NT2/D1 (cell line): ENCODE results near the gene DNAJB8.

Source experiments
- SUZ12 ChIP-seq: IDR thresholded peaks from 2 replicates; pipeline ENCODE4 v1.6.1; 2011; ENCODE audit not compliant: insufficient read length, insufficient read depth; ENCODE audit errors: extremely low read depth
- YY1 ChIP-seq: IDR thresholded peaks from 2 replicates; pipeline ENCODE4 v1.6.1; 2011; ENCODE audit not compliant: insufficient read length, insufficient read depth
- ZNF274 ChIP-seq: IDR thresholded peaks from 2 replicates; pipeline ENCODE4 v1.6.1; 2011; ENCODE audit warnings: mild to moderate bottlenecking, low read depth, low read length

- TF ChIP-seq YY1 (no peak), ZNF274 (no peak), SUZ12 (no peak)
Observed at GRCh38 chr3:128503751-128504532, 37.3 kb upstream of the DNAJB8 start.
